Spleen (tissue), 7 donors: Measurements from ENCODE around the gene FOXB1.

Experiments
- POLR2A ChIP-seq, 3 donors: fragments of 450-650 bp; IDR thresholded peaks; one replicate each; pipeline ENCODE4 v1.5.1; 2017; ENCODE audit warnings: antibody characterized with exemption in 3 of 3, mild to moderate bottlenecking in 1 of 3
- POLR2AphosphoS5 ChIP-seq, 3 donors: sonication (generic); formaldehyde crosslinking; IDR thresholded peaks; one replicate each; pipeline ENCODE4 v1.5.1; 2017; ENCODE audit warnings: antibody characterized with exemption in 3 of 3
- TF ChIP-seq, protein P1 (sequence below), 11 experiments: fragments of 200-600 bp in 7 of 11; fragments of 450-650 bp in 4 of 11; sonication (generic) in 4 of 11; IDR thresholded peaks in 8 of 11; conservative IDR thresholded peaks in 3 of 11; 1 replicate in 7 of 11; 2 replicates in 4 of 11; pipeline versions ENCODE4 v1.4.0 to v1.8.0; 2016 to 2021; ENCODE audit warnings: antibody characterized with exemption in 11 of 11, inconsistent platforms in 4 of 11, mild to moderate bottlenecking in 1 of 11
- donor health status: DM: no; HTN: no; CAD: no; lungs with moderate emphysema.
- donor health status: DM: no; HTN: no; CAD: no.
- donor health status: DM: no; HTN: no; CAD: no.

GRCh38 chr15:59997070-59997701 is 6.9 kb upstream of the FOXB1 start:
- TF ChIP-seq, protein P1, sequence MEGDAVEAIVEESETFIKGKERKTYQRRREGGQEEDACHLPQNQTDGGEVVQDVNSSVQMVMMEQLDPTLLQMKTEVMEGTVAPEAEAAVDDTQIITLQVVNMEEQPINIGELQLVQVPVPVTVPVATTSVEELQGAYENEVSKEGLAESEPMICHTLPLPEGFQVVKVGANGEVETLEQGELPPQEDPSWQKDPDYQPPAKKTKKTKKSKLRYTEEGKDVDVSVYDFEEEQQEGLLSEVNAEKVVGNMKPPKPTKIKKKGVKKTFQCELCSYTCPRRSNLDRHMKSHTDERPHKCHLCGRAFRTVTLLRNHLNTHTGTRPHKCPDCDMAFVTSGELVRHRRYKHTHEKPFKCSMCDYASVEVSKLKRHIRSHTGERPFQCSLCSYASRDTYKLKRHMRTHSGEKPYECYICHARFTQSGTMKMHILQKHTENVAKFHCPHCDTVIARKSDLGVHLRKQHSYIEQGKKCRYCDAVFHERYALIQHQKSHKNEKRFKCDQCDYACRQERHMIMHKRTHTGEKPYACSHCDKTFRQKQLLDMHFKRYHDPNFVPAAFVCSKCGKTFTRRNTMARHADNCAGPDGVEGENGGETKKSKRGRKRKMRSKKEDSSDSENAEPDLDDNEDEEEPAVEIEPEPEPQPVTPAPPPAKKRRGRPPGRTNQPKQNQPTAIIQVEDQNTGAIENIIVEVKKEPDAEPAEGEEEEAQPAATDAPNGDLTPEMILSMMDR (IDR thresholded peaks at IDR 0.05 in 8 of 11, conservative IDR thresholded peaks at IDR 0.05 in 3 of 11), result no peak
- TF ChIP-seq POLR2A (IDR thresholded peaks at IDR 0.05), result no peak
- TF ChIP-seq POLR2AphosphoS5 (IDR thresholded peaks at IDR 0.05), result no peak
